ENCODE data around the gene DHRSX.
"Not testable (repeated sequence)": the region's sequence is repeated elsewhere in the genome, so short reads cannot be mapped to it uniquely, and the experiment has no call there.

The DHRSX gene

GRCh38 chrX:2224161-2224560, 276.6 kb downstream of the DHRSX start:
- no peak for DNase-seq (ENCODE audit: low read depth, low spot score)

DNA sequence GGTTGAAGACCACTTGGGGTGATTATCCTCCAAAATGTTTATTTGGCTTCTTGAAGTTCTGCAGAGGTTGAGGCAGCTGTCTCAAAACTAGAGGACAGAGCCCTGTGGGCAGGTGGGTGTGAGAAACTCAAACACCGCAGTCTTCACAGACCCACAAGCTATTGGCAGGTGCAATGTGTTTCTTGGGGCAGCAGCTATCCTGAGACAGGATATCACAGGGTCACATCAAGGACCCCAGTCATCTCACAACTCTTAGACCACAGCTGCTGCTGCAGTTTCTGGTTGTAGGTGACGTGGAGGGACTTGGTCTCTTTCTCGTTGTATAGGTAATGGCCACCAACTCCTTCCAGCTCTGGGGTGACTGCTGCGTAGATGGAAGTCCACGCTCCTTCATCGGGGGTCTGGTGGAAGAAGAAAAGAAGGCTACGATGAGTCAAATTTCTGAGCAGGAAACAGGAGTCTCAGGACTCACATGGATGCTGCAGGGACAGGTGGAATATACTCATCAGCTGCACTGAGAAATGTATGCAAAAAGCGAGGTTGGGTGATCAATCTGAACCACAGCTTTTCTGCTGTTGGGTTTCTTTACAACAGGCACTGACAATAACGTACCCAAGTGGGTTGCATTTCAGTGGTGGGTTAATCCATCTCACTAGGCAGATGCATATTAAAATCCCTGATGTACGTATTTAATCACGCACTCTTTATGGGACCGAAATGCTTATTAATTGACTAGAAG, 279.8 kb downstream of the DHRSX start:
- DNase-seq (ENCODE audit: low read depth, low spot score), result no peak

GRCh38 chrX:2220296-2220695, 280.5 kb downstream of the DHRSX start:
- DNase-seq (ENCODE audit: low read depth, low spot score), result no peak

- DNase-seq (ENCODE audit: low read depth, low spot score), result not testable (repeated sequence)
These were observed 286.5 kb downstream of the DHRSX start for GRCh38 chrX:2214138-2214823.

DNA sequence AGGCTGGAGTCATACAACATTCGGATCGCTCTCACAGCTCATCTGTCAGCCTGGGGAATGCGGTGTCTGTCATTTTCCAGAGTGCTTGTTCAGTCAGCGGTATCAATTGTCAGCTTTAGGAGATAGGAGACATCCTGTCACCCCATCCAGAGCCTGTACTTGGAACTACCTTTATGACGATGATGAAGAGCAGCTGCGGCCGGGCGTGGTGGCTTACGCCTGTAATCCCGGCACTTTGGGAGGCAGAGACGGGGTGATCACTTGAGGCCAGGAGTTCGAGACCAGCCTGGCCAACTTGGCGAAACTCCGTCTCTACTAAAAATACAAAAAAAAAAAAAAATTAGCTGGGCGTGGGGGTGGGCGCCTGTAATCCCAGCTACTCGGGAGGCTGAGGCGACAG, 289.1 kb downstream of the DHRSX start:
- DNase-seq (ENCODE audit: low read depth, low spot score), result not testable (repeated sequence)

DNA sequence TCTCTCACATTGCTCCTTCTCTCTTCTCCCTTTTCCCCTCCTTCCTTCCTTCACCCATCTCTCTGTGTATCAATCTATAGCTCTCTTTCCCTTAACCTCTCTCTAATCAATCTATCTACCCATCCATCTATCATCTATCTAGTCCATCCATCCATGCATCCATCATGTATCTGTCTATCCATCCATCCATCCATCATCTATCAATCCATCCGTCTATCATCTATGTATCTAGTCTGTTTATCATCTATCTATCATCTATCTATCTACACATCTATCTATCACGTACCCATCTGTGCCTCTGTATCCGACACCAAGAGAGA, 307.5 kb downstream of the DHRSX start:
- DNase-seq (ENCODE audit: low read depth, low spot score), result no peak

DNA sequence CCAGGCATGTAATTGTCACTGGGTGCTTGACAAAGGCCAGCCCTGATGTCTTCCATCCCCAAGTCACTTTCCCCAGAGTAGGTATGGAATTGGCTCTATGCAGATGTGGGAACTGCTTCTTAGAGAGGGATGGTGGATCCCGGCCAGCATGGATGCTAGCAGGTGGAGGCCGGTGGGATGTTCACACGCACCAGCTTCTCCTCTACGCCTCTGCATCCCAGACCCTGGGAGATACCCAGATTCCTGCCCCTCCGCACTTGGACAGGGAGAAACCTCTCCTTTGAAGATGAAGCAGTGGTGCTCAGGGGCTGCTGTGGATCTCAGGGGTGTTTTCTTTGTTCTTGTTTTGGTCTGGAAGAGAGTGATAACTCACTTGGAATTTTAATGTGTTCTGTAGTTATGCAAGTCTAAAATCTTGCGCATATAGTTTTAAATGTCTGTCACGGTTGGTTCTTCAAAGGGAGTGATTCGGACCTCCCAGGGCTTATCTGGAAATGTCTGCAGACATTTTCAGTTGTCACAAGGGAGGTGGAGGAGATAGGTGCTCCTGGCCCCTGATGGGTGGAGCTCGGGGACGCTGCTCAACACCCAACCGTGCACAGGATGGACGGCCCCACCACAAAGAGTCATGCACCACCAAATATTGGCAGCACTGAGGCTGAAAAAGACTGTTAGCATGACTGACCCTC, 308.0 kb downstream of the DHRSX start:
- no peak for DNase-seq (ENCODE audit: low read depth, low spot score)

DNA sequence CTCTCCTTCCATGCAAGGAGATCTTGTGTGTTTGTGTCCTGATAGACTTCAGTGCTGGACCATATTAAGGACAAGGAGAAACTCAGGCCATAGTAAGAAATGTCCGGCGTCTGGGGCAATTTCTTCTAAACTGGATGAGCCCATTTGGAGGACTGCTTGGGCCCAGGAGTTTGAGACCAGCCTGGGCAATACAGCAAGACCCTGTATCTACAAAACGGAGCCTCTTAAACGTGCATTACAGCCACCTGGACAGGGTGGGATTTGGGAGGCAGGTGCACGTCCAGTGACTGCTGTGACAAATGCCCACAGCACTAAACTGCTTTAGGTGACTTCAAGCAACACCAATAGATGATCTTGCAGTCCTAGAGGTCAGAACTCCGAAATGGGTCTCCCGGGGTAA, 311.9 kb downstream of the DHRSX start:
- no peak for DNase-seq (ENCODE audit: low read depth, low spot score)

- no peak for DNase-seq (ENCODE audit: low read depth, low spot score)
These were observed 312.4 kb downstream of the DHRSX start for GRCh38 chrX:2188330-2188792.

DNA sequence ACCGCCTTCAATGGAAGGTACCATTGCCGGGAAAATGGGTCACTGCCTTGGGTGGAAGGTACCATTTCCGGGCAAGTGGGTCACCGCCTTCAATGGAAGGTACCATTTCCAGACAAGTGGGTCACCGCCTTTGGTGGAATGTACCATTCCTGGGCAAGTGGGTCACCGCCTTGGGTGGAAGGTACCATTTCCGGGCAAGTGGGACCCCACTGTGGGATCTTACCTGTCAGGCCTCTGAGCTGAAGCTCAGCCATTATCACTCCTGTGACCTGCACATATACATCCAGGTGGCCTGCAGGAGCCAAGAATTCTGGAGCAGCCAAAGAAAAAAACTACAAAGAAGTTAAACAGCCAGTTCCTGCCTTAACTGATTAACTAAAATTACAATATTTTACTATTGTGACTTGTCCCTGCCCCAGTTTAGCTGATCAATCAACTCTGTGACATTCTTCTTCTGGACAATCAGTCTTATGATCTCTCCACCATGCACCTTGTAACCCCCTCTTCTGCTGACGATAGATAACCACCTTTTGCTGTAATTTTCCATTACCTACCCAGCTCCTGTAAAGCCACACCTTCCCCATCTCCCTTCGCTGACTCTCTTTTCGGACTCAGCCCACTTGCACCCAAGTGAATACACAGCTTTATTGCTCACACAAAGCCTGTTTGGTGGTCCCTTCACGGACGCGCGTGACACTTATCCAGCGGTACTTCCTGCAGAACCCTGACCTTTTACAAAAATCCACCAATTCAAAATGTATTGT, 313.2 kb downstream of the DHRSX start:
- DNase-seq (ENCODE audit: low read depth, low spot score), result no peak

GRCh38 chrX:2185341-2186082, 315.3 kb downstream of the DHRSX start:
- no peak for DNase-seq (ENCODE audit: low read depth, low spot score)

DNA sequence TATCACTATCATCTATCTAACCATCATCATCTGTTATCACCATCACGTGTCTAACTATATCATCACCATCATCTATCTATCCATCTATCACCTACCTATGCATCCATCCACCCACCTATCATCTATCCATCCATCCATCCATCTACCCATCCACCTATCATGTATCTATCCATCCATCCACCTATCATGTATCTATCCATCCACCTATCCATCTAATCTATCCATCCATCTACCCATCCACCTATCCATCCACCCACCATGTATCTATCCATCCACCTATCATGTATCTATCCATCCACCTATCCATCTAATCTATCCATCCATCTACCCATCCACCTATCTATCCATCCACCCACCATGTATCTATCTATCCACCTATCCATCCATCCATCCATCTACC, 316.7 kb downstream of the DHRSX start:
- no peak for DNase-seq (ENCODE audit: low read depth, low spot score)

DNA sequence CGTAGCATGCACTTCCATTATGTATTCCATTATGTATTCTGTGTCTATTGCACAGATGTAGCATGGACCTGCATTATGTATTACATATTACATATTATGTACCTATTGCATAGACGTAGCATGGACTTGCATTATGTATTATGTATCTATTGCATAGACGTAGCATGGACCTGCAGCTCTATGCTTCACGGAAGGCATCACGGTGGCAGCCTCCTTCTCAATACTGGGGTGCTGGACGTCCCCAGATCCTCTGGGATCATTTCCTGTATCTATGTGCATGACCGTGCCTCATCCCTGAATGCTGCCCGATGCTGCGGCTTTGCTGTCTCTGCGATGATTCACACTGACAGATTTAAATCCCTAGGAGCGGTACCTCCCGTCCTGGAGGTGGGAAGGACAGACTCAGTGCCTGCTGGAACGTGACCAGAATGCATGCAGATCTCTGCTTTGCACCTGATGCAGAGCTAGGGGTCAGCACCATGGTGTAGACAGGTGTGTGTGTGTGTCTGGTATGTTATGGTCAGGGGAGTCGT, 317.5 kb downstream of the DHRSX start:
- no peak for DNase-seq (ENCODE audit: low read depth, low spot score)

DNA sequence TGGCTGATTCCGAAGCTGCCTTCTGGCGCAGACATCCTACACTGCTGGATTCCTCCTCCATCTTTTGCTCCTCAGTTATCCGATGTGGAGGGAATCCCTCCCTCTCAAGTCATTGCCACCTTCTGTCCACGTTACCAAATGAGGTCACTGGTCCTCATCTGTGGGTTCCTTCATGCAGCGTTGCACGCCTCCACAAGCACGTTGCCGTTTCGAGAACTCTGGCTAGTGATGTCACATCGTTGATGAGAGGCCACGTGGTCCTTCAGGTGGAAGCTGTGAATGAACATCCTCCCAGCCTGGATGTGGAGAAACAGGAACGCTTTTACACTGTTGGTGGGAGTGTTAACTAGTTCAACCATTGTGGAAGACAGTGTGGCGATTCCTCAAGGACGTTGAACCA, 323.2 kb downstream of the DHRSX start:
- no peak for DNase-seq (ENCODE audit: low read depth, low spot score)

DNA sequence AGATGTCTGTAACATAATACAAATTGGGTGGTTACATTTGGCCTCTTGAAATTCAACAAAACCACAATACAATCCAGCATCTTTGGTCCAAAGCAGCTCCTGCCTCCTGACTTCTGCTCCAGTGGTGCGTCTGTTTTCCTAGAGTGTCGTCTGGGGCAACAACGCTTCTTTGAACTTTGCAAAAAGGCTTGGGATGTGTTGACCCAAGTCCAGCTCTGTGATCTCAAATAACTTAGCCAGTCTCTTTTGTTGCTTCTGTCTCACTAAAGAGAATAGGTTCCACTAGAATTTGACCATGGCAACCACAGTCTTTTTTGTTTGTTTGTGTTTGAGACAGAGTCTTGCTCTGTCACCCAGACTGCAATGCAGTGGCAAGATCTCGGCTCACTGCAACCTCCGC, 324.0 kb downstream of the DHRSX start:
- DNase-seq (ENCODE audit: low read depth, low spot score), result no peak

DNA sequence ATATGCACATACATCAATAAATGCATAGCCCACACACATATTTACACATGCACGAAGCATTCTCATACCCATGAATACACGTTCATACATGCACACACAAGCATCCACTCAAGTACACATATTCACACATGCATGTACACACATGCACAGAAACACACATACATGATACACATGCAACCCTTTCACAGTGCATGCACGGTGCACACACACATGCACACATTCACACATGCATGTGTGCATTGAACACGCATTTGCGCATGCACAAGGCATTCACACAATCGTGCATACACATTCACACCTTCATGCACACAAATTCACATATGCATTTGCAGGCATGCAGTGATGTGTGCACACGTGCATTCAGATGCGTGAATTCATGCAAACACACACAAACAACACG, 324.5 kb downstream of the DHRSX start:
- no peak for DNase-seq (ENCODE audit: low read depth, low spot score)

DNA sequence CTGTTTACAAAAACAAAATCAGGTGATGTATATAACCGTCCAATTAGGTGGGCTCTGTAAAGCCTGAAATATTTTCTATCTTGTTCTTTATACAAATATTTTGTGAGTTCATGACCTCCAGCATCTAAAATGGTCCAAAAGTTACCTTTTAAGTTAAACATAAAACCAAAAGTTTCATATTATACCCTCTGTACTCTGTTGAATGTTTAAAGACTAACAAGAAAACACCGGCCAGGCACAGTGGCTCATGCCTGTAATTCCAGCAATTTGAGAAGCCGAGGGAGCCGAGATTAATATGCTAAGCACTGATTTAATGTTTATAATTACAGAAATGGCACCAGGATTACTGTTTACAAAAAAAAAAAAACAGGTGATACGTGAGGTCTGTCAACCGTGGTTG, 328.4 kb downstream of the DHRSX start:
- no peak for DNase-seq (ENCODE audit: low read depth, low spot score)

Data from activated CD4-positive, CD25-positive, alpha-beta regulatory T cell treated with anti-CD3 and anti-CD28 coated beads, Interleukin-2, amount 50 U/mL, for 16 hours (primary cell).